ENCODE measurements around the gene RIMS4.

DNA sequence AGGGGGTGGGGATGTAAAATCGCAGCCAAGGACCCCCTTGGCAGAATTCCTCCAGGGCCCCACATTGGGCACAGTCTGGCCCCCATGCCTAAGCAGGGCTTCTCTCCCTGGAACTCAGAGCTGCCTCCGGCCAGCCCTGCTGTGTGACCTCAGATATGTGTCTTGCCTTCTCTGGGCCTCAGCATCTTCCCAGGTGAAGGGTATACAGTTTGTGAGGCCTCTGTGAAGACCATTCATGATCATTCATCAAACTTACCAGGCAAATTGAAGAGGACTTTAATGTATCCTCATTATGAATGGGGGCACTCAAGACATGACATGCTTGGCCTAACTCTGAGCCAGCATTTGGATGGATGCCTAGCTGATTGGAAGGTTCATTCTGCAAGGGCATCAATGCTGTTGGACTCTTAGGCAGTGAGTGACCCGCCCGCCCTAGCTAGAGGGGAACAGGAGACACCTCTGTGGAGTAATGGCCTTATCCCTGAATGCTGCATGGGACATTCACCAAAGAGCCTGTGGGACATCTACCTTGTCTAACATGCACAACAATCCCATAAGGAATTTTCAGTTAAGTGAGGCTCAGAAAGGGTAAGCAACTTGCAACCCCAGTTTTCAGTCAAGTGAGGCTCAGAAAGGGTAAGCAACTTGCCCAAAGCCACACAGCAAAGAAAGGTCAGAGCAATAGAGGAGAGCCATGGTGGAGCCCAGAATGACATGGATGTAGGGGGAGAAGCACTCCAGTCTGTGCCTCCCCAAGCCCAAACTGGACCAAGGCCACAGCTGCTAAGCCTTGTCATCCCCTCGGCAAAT is 94.6 kb downstream of the RIMS4 start:
- no peak for TF ChIP-seq EZH2 (IDR thresholded peaks at IDR 0.05; ENCODE audit: borderline replicate concordance, low read length)
- TF ChIP-seq, protein P1, sequence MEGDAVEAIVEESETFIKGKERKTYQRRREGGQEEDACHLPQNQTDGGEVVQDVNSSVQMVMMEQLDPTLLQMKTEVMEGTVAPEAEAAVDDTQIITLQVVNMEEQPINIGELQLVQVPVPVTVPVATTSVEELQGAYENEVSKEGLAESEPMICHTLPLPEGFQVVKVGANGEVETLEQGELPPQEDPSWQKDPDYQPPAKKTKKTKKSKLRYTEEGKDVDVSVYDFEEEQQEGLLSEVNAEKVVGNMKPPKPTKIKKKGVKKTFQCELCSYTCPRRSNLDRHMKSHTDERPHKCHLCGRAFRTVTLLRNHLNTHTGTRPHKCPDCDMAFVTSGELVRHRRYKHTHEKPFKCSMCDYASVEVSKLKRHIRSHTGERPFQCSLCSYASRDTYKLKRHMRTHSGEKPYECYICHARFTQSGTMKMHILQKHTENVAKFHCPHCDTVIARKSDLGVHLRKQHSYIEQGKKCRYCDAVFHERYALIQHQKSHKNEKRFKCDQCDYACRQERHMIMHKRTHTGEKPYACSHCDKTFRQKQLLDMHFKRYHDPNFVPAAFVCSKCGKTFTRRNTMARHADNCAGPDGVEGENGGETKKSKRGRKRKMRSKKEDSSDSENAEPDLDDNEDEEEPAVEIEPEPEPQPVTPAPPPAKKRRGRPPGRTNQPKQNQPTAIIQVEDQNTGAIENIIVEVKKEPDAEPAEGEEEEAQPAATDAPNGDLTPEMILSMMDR (conservative IDR thresholded peaks at IDR 0.05 in 1 of 2, IDR thresholded peaks at IDR 0.05 in 1 of 2; ENCODE audit: extremely low read depth in 1 of 2, insufficient read depth in 1 of 2, low read depth in 1 of 2, low read length in 2 of 2): no peak

All from mammary epithelial cell (primary cell).